ENCODE results near the gene CYP4F2.
"Not testable (repeated sequence)": the region's sequence is repeated elsewhere in the genome, so short reads cannot be mapped to it uniquely, and the experiment has no call there.

The CYP4F2 gene, protein sequence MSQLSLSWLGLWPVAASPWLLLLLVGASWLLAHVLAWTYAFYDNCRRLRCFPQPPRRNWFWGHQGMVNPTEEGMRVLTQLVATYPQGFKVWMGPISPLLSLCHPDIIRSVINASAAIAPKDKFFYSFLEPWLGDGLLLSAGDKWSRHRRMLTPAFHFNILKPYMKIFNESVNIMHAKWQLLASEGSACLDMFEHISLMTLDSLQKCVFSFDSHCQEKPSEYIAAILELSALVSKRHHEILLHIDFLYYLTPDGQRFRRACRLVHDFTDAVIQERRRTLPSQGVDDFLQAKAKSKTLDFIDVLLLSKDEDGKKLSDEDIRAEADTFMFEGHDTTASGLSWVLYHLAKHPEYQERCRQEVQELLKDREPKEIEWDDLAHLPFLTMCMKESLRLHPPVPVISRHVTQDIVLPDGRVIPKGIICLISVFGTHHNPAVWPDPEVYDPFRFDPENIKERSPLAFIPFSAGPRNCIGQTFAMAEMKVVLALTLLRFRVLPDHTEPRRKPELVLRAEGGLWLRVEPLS

DNA sequence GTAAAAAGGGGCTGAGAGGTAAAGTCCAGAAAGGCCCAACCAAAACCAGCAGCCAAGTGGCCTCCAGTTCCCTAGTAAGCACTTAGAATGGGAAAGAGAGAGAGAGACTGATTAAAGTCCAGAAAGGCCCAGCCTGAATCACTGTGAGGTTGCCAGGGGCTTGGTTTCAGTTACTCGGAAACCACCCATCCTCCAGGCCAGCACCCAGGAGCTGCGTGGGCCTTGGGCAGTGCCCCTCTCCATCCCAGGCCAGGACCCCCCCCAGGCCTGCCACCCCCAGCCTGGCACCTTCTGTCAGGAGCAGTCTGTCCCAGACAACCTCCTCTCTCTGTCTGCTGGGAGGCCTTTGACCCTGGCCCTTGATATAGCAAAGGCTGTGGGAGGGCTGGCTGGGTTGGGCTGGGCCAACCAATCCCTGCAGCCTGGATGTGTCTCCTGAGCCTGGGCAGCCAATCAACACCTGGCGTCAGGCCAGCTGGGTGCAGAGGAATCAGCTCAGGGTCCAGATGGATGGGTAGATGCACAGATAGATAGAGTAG is at the start of gene CYP4F2:
CYP4F2 (minus strand) TSS at position 337 of the 539 bp plus-strand sequence. CDS start 463 bp downstream, outside the sequence.
- no peak for FAIRE-seq
- TF ChIP-seq POLR2A (IDR thresholded peaks at IDR 0.05; ENCODE audit: low read depth, low read length): no peak
- DNase-seq (ENCODE audit: insufficient read length, low spot score): no peak

DNA sequence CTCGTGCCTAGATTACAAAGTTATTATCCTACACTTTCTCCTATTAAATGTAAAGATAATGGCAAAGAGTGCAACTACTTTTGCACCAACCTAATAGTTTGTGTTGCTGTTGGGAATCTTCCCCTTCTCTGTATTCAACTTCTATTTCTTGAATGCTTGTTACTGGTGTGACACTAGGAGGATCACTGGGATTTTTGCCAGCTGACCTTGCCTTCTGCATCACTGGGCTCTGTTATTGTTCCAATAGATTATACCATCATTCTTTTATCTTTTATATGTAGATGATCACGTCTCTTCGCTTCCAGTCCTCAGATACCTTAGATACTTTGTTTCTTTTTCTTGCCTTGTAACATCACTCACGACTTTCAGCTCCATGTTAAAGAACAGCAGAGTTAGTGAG is 47.4 kb upstream of the CYP4F2 start:
- FAIRE-seq (no peak), DNase-seq (ENCODE audit: insufficient read length, low spot score) (no peak)
- TF ChIP-seq POLR2A (IDR thresholded peaks at IDR 0.05; ENCODE audit: low read depth, low read length): no peak

DNA sequence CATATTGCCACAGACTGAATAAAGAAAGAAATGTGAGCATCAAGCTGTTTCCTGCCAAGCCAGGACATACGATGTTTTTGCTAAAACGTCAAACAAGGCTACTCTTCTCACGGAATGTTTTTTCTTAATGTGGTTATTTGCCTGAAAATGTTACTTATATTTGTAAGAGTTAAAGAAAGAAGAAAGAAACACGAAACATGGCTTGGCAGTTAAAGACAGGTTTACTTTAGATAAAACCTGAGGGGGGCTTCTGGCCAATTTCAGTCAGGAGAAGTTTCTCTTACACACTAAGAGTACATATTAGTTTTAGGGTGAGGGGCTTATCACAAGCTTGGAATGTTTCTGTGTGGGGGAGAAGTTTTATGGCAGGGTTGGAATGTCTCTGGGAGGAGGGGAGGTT is 46.5 kb upstream of the CYP4F2 start:
- DNase-seq (ENCODE audit: insufficient read length, low spot score) (no peak), FAIRE-seq (no peak)
- no peak for TF ChIP-seq POLR2A (IDR thresholded peaks at IDR 0.05; ENCODE audit: low read depth, low read length)

DNA sequence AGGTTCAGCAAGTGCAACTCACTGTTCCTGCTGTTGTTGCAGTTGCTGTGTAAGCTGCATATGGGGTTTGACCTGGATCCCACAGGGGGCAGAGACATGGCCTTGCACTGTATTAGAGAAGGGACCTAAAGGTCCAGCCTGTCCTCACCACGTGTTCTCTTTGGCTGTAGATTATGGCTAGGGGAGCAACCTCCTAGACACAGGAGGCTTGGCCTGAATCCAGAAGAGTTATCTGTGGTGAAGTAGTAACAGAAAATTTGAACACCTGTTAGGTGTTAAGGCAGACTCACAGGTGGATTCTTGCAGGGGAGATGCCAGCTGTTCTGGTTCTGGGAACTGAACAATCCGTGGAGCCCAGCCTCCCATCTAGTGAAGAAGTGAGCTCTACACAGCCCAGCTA is 39.9 kb upstream of the CYP4F2 start:
- no peak for DNase-seq (ENCODE audit: insufficient read length, low spot score)
- FAIRE-seq: no peak
- TF ChIP-seq POLR2A (IDR thresholded peaks at IDR 0.05; ENCODE audit: low read depth, low read length): no peak

DNA sequence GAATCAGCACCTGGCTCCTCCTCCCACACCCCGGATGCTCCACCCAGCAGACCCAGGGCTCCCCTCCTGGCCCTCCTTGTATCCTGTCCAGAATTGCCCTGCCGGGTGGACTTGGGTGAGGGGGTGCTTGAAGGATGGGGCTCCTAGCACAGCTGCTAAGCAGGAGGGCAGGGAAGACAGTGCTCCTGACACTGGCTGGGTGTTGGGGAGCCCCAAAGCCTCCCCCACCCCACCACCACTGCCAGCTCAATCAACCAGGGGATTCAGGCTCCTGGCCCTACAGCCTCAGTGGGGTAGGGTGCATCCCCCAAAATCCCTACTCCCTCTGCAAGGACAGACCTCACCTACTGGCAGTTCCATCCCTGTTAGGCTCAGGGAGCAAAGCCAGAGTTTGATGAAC is 39.1 kb upstream of the CYP4F2 start:
- no peak for TF ChIP-seq POLR2A (IDR thresholded peaks at IDR 0.05; ENCODE audit: low read depth, low read length)
- FAIRE-seq (no peak), DNase-seq (ENCODE audit: insufficient read length, low spot score) (no peak)

DNA sequence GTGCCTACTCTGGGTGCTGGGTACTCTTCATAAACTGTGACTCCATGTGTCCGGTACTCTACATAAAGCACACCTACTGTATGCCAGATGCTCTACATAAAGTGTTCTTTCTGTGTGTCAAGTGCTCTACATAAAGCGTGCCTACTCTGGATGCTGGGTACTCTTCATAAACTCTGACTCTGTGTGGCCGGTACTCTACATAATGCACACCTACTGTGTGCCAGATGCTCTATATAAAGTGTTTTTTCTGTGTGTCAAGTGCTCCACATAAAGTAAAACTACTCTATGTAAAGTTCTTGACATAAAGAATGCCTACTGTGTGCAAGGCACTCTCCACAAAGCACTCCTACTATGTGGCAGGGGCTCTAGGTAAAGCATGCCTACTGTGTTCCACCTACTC is 38.3 kb upstream of the CYP4F2 start:
- DNase-seq (ENCODE audit: insufficient read length, low spot score): no peak
- no peak for TF ChIP-seq POLR2A (IDR thresholded peaks at IDR 0.05; ENCODE audit: low read depth, low read length)

DNA sequence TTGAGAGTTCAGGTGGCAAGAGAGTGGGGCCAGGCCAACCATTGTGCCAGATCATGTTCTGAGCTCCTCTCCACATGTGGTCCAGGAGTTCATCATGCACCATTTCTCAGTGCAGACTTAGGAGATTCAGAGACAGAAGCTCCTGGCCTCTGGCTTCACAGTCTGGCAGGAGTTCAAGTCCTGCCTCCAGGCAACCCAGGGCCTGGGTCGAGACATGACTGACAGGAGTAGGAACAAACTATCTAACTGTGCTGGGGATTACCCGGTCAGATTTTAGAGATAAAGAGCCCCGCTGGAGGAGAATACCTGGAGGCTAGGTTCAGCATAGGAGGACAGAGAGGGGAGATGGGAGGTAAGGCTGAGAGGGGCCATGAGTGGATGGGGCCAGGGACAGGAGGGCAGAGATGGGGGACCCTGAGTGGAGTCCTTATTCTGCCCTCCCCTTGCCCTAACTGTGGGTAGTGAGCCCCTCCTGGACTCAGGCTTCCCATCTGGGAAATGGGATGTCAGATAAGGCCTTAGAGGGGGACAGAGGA is 37.4 kb upstream of the CYP4F2 start:
- peak; percentile 15 for DNase-seq (ENCODE audit: insufficient read length, low spot score)
- TF ChIP-seq POLR2A (IDR thresholded peaks at IDR 0.05; ENCODE audit: low read depth, low read length): no peak
- FAIRE-seq: no peak

More for the DNA sequence above, 38.3 kb upstream of the CYP4F2 start:
- no peak for FAIRE-seq

DNA sequence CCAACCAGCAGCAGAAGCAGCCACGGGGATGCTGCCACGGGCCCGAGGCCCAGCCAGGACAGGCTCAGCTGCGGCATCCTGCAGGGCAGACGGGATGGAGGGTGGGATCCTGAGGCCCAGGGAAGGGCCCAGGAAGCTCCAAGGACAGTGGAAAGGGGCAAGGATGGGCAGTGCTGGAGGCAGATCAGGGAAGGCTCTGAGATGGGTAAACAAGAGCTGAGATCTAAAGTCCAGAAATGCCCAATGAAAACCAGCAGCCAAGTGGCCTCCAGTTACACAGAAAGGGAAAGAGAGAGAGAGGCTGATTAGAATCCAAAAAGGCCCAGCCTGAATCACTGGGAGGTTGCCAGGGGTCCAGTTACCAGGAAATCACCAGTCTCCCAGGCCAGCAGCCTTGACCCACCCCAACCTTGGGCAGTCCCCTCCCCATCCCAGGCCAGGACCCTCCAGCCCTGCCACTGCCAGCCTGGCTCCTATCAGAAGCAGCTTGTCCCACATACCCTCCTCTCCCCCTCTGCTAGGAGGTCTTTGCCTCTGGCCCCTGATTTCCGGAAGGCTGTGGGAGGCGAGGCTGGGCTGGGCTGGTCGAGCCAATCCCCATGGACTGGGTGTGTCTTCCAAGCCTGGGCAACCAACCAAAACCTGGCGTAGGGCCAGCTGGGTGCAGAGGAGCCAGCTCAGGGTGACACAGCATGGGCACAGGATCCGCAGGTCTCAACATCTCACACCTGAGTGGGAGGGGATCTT is 36.6 kb upstream of the CYP4F2 start, which contains the start of gene CYP4F11:
CYP4F11 (minus strand) TSS at position 198 of the 747 bp plus-strand sequence; CDS start at position 77, 121 bp downstream.
- TF ChIP-seq POLR2A (IDR thresholded peaks at IDR 0.05; ENCODE audit: low read depth, low read length): no peak; the same call in 1 of the 2 replicates
- FAIRE-seq (peak; percentile 38), DNase-seq (ENCODE audit: insufficient read length, low spot score) (peak; percentile 81)

DNA sequence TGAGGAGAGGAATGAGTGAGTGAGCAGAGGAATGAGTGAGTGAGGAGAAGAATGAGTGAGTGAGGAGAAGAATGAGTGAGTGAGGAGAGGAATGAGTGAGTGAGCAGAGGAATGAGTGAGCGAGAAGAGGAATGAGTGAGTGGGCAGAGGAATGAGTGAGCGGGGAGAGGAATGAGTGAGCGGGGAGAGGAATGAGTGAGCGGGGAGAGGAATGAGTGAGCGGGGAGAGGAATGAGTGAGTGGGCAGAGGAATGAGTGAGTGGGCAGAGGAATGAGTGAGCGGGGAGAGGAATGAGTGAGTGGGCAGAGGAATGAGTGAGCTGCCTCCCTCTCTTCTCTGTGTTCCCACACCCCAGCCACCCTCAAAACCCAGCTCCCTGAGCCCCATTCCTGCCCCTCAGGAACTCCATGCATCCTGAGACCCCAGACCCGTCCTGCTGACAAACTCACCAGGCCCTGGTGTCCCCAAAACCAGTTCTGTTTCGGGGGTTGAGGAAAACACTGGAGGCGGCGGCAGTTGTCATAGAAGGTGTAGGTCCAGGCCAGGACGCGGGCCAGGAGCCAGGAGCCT is 36.0 kb upstream of the CYP4F2 start:
- not testable (repeated sequence) for DNase-seq (ENCODE audit: insufficient read length, low spot score); FAIRE-seq

DNA sequence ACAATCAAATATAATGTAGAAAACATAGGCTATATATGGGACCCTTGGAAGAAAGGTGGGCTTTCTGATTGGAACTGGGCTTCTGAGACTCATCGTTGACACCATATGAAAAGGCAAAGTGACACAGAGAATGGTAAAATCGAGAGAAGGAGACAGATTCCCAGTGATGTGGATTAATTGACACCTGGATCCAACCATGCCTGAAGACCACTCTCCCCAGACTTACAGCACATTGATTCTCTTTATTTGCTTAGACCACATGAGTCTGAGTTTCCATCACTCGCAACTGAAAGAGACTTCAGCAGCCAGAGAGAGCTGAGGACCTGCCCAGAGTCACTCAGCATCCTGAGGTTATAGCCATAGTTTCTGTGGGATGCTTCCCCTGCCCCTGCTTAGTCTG is 30.4 kb upstream of the CYP4F2 start:
- no peak for TF ChIP-seq POLR2A (IDR thresholded peaks at IDR 0.05; ENCODE audit: low read depth, low read length)
- DNase-seq (ENCODE audit: insufficient read length, low spot score): no peak
- no peak for FAIRE-seq

DNA sequence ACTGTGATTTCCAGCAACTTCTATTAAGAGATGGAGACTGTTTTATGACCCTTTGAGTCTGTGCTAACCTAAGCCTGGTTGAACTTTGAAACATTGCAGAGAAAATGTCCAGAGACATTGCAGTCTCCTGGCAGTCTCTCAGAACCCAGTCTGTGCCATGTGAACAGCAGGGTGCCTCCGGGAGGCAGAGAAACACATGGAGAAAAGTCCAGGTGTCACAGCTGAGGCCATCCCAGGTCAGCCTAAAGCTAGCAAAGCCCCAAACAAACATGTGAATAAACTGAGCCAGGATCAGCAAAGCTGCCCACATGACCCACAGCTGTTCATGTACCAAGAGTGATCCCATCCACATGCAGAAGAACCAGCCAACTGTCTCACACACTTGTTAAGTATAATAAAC is 28.6 kb upstream of the CYP4F2 start:
- no peak for DNase-seq (ENCODE audit: insufficient read length, low spot score)
- FAIRE-seq: no peak

DNA sequence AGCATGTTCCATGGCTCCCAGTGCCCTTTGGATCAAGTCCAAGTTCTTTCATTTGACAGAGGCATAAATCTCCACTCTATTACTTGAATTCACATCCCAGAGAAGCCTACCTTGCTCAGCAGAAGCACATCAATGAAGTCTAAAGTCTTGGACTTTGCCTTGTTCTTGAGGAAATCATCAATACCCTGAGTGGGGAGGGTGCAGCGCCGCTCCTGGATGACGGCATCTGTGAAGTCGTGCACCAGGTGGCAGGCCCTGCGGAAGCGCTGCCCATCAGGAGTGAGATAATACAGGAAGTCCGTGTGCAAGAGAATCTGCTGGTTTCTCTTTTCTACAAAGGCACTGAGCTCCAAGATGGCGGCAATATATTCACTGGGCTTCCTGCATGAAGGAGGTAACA is 25.8 kb upstream of the CYP4F2 start:
- no peak for TF ChIP-seq POLR2A (IDR thresholded peaks at IDR 0.05; ENCODE audit: low read depth, low read length)
- no peak for DNase-seq (ENCODE audit: insufficient read length, low spot score)
- no peak for FAIRE-seq

More for the DNA sequence above, 28.6 kb upstream of the CYP4F2 start:
- no peak for TF ChIP-seq POLR2A (IDR thresholded peaks at IDR 0.05; ENCODE audit: low read depth, low read length)

DNA sequence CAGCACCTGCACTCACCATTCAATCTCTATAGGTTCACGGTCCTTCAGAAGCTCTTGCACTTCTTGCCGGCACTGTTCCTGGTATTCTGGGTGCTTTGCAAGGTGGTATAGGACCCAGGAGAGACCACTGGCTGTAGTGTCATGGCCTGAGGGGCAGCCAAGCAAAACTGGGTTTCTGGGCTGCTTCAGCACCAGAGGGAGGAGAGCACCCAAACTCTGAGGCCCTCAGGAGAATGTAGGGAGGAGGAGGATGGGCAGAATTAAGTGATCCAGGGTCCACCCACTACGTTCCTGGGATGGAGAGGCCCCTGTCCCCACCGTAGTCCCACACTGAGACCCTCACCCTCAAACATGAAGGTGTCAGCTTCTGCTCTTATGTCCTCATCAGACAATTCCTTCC is 24.1 kb upstream of the CYP4F2 start:
- TF ChIP-seq POLR2A (IDR thresholded peaks at IDR 0.05; ENCODE audit: low read depth, low read length): no peak
- FAIRE-seq: no peak
- no peak for DNase-seq (ENCODE audit: insufficient read length, low spot score)

DNA sequence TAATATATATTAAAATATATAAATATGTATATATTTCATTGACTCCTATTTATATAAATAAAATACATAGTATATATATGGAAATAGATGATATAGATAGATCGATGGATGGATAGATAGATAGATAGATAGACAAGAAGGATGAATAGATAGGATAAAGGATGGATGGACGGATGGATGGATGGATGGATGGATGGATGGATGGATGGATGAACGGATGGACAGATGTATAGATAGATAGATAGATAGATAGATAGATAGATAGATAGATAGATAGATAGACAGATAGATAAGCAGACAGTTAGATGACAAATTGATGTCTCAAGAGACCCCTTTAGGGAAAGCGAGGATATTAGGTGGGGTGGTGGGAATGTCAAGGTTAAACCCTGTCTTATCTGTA is 21.4 kb upstream of the CYP4F2 start:
- DNase-seq (ENCODE audit: insufficient read length, low spot score) (no peak), FAIRE-seq (no peak)
- no peak for TF ChIP-seq POLR2A (IDR thresholded peaks at IDR 0.05; ENCODE audit: low read depth, low read length)
